ENCODE measurements around the gene RFC1. TPM values are rescaled to one million over a fixed set of nuclear protein-coding genes. Genes with fewer than 3 reads are reported as not detected.
A peak's percentile ranks its signal among the peaks of the same experiment; 100 is the strongest.
"Not testable (repeated sequence)": the region's sequence is repeated elsewhere in the genome, so short reads cannot be mapped to it uniquely, and the experiment has no call there.

Gene RFC1, protein sequence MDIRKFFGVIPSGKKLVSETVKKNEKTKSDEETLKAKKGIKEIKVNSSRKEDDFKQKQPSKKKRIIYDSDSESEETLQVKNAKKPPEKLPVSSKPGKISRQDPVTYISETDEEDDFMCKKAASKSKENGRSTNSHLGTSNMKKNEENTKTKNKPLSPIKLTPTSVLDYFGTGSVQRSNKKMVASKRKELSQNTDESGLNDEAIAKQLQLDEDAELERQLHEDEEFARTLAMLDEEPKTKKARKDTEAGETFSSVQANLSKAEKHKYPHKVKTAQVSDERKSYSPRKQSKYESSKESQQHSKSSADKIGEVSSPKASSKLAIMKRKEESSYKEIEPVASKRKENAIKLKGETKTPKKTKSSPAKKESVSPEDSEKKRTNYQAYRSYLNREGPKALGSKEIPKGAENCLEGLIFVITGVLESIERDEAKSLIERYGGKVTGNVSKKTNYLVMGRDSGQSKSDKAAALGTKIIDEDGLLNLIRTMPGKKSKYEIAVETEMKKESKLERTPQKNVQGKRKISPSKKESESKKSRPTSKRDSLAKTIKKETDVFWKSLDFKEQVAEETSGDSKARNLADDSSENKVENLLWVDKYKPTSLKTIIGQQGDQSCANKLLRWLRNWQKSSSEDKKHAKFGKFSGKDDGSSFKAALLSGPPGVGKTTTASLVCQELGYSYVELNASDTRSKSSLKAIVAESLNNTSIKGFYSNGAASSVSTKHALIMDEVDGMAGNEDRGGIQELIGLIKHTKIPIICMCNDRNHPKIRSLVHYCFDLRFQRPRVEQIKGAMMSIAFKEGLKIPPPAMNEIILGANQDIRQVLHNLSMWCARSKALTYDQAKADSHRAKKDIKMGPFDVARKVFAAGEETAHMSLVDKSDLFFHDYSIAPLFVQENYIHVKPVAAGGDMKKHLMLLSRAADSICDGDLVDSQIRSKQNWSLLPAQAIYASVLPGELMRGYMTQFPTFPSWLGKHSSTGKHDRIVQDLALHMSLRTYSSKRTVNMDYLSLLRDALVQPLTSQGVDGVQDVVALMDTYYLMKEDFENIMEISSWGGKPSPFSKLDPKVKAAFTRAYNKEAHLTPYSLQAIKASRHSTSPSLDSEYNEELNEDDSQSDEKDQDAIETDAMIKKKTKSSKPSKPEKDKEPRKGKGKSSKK
- 100 to 1,000 TPM in 1 of 2 donors, 10 to 100 TPM in 1; 59.5 to 159 TPM for total RNA-seq
- 10 to 100 TPM; 44.8 to 49.6 TPM for polyA plus RNA-seq (ENCODE audit: insufficient read length in 2 of 2)
- long read RNA-seq, donor 1, full-length matches to known transcripts = 7 of 61 reads
- long read RNA-seq, donor 1, partial matches to known transcripts = 54 of 61 reads
- long read RNA-seq, donor 1, other reads (novel, unspliced or antisense) = 0 of 61 reads
- long read RNA-seq, donor 2, full-length matches to known transcripts = 3 of 8 reads
- long read RNA-seq, donor 2, partial matches to known transcripts = 5 of 8 reads
- long read RNA-seq, donor 2, other reads (novel, unspliced or antisense) = 0 of 8 reads
- long read RNA-seq, donor 3, partial matches to known transcripts = 0 of 1 reads
- long read RNA-seq, donor 3, other reads (novel, unspliced or antisense) = 0 of 1 reads
- long read RNA-seq, donor 4, full-length matches to known transcripts = 6 of 79 reads
- long read RNA-seq, donor 4, partial matches to known transcripts = 73 of 79 reads
- long read RNA-seq, donor 4, other reads (novel, unspliced or antisense) = 0 of 79 reads

DNA sequence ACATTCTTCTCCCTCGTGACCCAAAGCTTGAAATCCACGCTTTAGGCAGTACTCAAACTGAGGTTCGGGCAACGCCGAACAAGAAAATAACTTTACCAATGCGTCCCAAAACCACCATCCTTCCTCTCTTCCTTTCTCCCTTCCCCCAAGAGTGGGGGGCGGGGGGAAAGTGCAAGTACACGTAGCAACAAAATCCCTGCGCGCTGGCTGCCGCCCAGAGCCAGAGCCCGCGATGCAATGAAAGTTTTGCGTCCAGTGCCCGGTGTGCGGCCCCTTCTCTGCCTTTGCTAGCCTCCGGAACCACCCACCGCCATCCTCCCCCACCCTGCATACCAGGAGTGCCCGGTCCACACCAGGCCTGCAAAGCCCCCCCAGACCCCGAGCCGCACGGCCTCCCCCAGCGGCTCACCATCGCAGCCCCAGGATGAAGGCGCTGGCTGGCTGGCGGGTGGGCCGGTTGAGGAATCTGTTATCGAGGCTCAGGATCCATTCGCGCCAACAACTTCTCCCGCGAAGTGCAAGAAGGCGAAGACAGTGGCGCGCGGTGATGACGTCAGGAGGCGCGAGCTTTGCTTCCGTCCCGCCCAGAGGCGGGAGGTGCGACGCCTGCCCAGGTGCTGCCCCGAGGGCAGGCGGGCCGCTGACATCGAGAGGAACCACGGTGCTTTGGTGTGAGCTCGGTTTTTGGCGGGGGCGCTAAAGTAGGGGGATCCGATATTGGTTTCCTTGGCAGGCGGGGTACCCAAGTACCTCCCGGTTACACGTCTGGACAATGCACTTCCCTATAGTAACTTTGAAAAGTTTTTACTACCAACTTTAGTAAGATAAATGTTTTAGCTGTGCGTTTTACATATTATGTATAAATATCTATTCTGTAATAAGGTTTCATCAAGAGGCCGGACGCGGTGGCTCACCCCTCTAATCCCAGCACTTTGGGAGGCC is at the start of gene RFC1:
Gene RFC1 (minus strand): TSS at position 533 of the 942 bp plus-strand sequence. CDS start 121 bp downstream, at position 412.
- Histone ChIP-seq H3K27me3 (ENCODE audit: control insufficient read depth, insufficient read depth, low read length) (no peaks in the 10 kb centered on the region), H3K9me3 (ENCODE audit: control insufficient read depth, insufficient read depth, low read length) (peaks cover 2% of the 10 kb centered on the region), H3K36me3 (ENCODE audit: control insufficient read depth, insufficient read depth, low read length) (peaks cover 2% of the 10 kb centered on the region), H3K4me3 (ENCODE audit: low read depth, low read length) (peak within 1 kb of the TSS; percentile 96), H3K27ac (ENCODE audit: low read depth, low read length) (peak within 1 kb of the TSS; percentile 91), H3K4me1 (ENCODE audit: control insufficient read depth, insufficient read depth, low read length) (peaks cover 7% of the 10 kb centered on the region)
- DNase-seq (ENCODE audit: low read depth in 4 of 6, low spot score in 6 of 6) = peak; percentile 80 to 97 (median 86)
- under 1% methylated on average over 47 of the region's 60 CpGs for WGBS (ENCODE audit: insufficient coverage)

DNA sequence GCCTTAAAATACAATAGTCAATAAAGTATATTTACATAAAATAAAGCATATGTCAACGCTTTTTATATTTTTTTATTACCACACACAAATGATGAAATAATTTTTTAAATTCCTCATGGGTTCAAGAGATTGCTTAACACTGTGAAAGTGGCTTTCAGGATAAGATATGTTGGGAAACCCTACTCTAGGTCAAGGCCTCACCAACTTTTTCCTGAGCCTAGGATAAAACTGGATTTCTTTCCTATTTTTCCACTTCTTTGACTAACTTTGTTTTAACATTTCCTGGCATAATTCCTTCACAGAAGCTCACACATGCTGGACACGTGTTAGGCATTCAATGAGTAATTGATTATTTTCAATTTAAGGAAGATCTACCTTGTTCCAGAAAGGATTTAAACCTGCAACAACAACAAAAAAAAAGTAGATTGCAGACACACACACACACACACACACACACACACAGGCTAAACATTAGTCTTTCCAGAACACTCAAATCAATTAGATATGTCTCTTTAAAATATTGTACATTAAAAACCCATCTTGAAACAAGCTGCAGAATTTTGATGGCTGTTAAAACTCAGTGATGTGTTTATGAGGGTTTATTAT is 49.6 kb upstream of the RFC1 start:
- Histone ChIP-seq H3K9me3 (ENCODE audit: control insufficient read depth, insufficient read depth, low read length) (no peaks in the 10 kb centered on the region), H3K27me3 (ENCODE audit: control insufficient read depth, insufficient read depth, low read length) (no peaks in the 10 kb centered on the region), H3K36me3 (ENCODE audit: control insufficient read depth, insufficient read depth, low read length) (no peaks in the 10 kb centered on the region), H3K4me1 (ENCODE audit: control insufficient read depth, insufficient read depth, low read length) (no peaks in the 10 kb centered on the region), H3K27ac (ENCODE audit: low read depth, low read length) (no peak overlapping the region), H3K4me3 (ENCODE audit: low read depth, low read length) (no peak overlapping the region)
- WGBS (ENCODE audit: insufficient coverage) = no CpG with 5 or more reads among the region's 2 CpGs
- no peak for DNase-seq (ENCODE audit: low read depth in 4 of 6, low spot score in 6 of 6)

DNA sequence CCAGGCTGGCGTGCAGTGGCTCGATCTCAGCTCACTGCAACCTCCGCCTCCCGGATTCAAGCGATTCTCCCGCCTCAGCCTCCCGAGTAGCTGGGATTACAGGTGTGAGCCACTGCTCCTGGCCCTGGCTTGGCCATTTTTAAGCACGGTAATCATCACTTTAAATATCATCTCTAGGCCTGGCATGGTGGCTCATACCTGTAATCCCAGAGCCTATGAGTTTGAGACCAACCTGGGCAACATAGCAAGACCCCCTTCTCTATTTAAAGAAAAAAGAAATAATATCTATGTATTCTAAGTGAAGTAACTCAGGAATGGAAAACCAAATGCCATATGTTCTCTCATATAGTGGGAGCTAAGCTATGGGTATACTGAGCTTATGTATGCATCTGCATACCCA is 45.4 kb upstream of the RFC1 start:
- H3K4me1 ChIP-seq (ENCODE audit: control insufficient read depth, insufficient read depth, low read length); H3K9me3 ChIP-seq (ENCODE audit: control insufficient read depth, insufficient read depth, low read length); H3K27me3 ChIP-seq (ENCODE audit: control insufficient read depth, insufficient read depth, low read length); H3K27ac ChIP-seq (ENCODE audit: low read depth, low read length); H3K4me3 ChIP-seq (ENCODE audit: low read depth, low read length); H3K36me3 ChIP-seq (ENCODE audit: control insufficient read depth, insufficient read depth, low read length); DNase-seq (ENCODE audit: low read depth in 4 of 6, low spot score in 6 of 6): not testable (repeated sequence)
- WGBS (ENCODE audit: insufficient coverage) = 98% methylated on average over 7 of the region's 8 CpGs

DNA sequence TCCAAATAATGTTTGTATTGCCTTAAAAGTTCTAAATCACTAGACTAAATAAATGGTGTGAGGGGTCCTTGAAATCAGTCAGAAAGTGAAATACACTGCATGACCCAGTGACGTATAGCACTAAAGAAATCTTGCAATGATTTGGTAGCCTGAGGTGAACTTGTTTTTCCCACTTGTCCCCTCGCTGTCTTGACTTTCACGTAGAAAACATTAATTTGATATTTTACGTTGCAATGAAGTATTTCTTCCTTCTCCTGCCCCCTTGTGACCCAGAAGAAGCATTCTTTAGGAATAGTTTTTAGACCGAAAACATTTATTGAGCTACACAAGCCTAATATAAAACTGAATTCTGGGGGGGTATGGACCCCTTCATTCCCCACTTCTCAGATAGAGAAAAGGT is 44.3 kb upstream of the RFC1 start:
- 60% methylated on average over 1 of the region's 5 CpGs for WGBS (ENCODE audit: insufficient coverage)
- Histone ChIP-seq H3K36me3 (ENCODE audit: control insufficient read depth, insufficient read depth, low read length) (no peaks in the 10 kb centered on the region), H3K4me3 (ENCODE audit: low read depth, low read length) (no peak overlapping the region), H3K27me3 (ENCODE audit: control insufficient read depth, insufficient read depth, low read length) (no peaks in the 10 kb centered on the region), H3K4me1 (ENCODE audit: control insufficient read depth, insufficient read depth, low read length) (no peaks in the 10 kb centered on the region), H3K27ac (ENCODE audit: low read depth, low read length) (no peak overlapping the region), H3K9me3 (ENCODE audit: control insufficient read depth, insufficient read depth, low read length) (no peaks in the 10 kb centered on the region)
- DNase-seq (ENCODE audit: low read depth in 4 of 6, low spot score in 6 of 6) = no peak

DNA sequence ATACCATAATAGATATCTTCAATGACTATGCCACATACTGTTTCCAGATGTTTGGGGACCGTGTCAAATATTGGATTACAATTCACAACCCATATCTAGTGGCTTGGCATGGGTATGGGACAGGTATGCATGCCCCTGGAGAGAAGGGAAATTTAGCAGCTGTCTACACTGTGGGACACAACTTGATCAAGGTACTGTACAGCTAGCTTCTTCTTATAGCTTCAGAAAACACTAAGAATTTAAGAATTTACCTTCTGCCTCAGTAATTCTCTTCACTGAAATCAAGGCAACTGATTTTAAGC is 41.4 kb upstream of the RFC1 start:
- Histone ChIP-seq H3K9me3 (ENCODE audit: control insufficient read depth, insufficient read depth, low read length) (no peaks in the 10 kb centered on the region), H3K4me3 (ENCODE audit: low read depth, low read length) (no peak overlapping the region), H3K27me3 (ENCODE audit: control insufficient read depth, insufficient read depth, low read length) (no peaks in the 10 kb centered on the region), H3K36me3 (ENCODE audit: control insufficient read depth, insufficient read depth, low read length) (no peaks in the 10 kb centered on the region), H3K4me1 (ENCODE audit: control insufficient read depth, insufficient read depth, low read length) (no peaks in the 10 kb centered on the region), H3K27ac (ENCODE audit: low read depth, low read length) (no peak overlapping the region)
- no CpG with 5 or more reads among the region's 1 CpG for WGBS (ENCODE audit: insufficient coverage)
- DNase-seq (ENCODE audit: low read depth in 4 of 6, low spot score in 6 of 6) = no peak

DNA sequence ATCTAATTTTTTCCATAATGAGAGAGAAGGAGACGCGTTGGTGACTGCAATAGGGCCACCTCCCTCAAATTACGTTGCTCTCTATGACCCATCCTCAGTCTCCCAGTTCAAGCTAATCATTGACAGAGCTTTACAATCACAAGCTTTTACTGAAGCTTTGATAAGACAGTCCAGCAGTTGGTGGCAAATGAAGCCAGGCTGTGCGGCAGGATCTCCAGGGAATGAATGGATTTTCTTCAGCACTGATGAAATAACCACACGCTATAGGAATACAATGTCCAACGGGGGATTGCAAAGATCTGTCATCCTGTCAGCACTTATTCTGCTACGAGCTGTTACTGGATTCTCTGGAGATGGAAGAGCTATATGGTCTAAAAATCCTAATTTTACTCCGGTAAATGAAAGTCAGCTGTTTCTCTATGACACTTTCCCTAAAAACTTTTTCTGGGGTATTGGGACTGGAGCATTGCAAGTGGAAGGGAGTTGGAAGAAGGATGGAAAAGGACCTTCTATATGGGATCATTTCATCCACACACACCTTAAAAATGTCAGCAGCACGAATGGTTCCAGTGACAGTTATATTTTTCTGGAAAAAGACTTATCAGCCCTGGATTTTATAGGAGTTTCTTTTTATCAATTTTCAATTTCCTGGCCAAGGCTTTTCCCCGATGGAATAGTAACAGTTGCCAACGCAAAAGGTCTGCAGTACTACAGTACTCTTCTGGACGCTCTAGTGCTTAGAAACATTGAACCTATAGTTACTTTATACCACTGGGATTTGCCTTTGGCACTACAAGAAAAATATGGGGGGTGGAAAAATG is 40.8 kb upstream of the RFC1 start, which contains the start of gene KLB:
Gene KLB (plus strand): TSS at position 168 of the 821 bp plus-strand sequence. CDS start 20 bp downstream, at position 188.
- Histone ChIP-seq H3K36me3 (ENCODE audit: control insufficient read depth, insufficient read depth, low read length) (no peaks in the 10 kb centered on the region), H3K9me3 (ENCODE audit: control insufficient read depth, insufficient read depth, low read length) (no peaks in the 10 kb centered on the region), H3K4me1 (ENCODE audit: control insufficient read depth, insufficient read depth, low read length) (no peaks in the 10 kb centered on the region), H3K27ac (ENCODE audit: low read depth, low read length) (no peak within 1 kb of the TSS), H3K27me3 (ENCODE audit: control insufficient read depth, insufficient read depth, low read length) (no peaks in the 10 kb centered on the region), H3K4me3 (ENCODE audit: low read depth, low read length) (no peak within 1 kb of the TSS)
- DNase-seq (ENCODE audit: low read depth in 4 of 6, low spot score in 6 of 6) = peak in 1 of 6 donors; percentile 31
- 0% methylated on average over 1 of the region's 12 CpGs for WGBS (ENCODE audit: insufficient coverage)

DNA sequence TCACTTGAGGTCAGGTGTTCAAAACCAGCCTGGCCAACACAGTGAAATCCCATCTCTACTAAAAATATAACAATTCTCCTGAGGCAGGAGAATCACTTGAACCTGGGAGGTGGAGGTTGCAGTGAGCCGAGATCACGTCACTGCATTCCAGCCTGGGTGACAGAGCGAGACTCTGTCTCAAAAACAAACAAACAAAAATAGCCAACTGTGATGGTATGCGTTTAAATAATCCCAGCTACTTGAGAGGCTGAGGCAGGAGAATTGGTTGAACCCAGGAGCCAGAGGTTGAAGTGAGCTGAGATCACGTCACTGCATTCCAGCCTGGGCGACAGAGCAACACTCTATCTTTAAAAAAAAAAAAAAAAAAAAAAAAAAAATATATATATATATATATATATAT is 35.5 kb upstream of the RFC1 start:
- H3K4me1 ChIP-seq (ENCODE audit: control insufficient read depth, insufficient read depth, low read length); H3K36me3 ChIP-seq (ENCODE audit: control insufficient read depth, insufficient read depth, low read length); H3K27me3 ChIP-seq (ENCODE audit: control insufficient read depth, insufficient read depth, low read length); H3K4me3 ChIP-seq (ENCODE audit: low read depth, low read length); H3K27ac ChIP-seq (ENCODE audit: low read depth, low read length); H3K9me3 ChIP-seq (ENCODE audit: control insufficient read depth, insufficient read depth, low read length); DNase-seq (ENCODE audit: low read depth in 4 of 6, low spot score in 6 of 6): not testable (repeated sequence)
- WGBS (ENCODE audit: insufficient coverage) = 59% methylated on average over 2 of the region's 6 CpGs
